ENCODE data around the gene PLSCR2.
"Not testable (repeated sequence)": the region's sequence is repeated elsewhere in the genome, so short reads cannot be mapped to it uniquely, and the experiment has no call there.

Gene PLSCR2

GRCh38 chr3:146476094-146476740 is 6.9 kb upstream of the PLSCR2 start:
- no peak for DNase-seq

- DNase-seq = not testable (repeated sequence)
Measured at GRCh38 chr3:146474976-146475375, 5.6 kb upstream of the PLSCR2 start.

- no peak for DNase-seq
Measured at GRCh38 chr3:146473726-146474125, 4.4 kb upstream of the PLSCR2 start.

GRCh38 chr3:146472611-146473010 is 3.2 kb upstream of the PLSCR2 start:
- DNase-seq = no peak

GRCh38 chr3:146471012-146471411 is 1.7 kb upstream of the PLSCR2 start:
- no peak for DNase-seq

GRCh38 chr3:146470425-146470990 is 1.1 kb upstream of the PLSCR2 start:
- no peak for DNase-seq

GRCh38 chr3:146468671-146469149 is 651 bp downstream of the PLSCR2 start:
- no peak for DNase-seq

GRCh38 chr3:146468234-146468633 is 1.1 kb downstream of the PLSCR2 start:
- DNase-seq = no peak

- no peak for DNase-seq
Measured at GRCh38 chr3:146466604-146467003, 2.8 kb downstream of the PLSCR2 start.

GRCh38 chr3:146465693-146466465 is 3.5 kb downstream of the PLSCR2 start:
- no peak for DNase-seq

GRCh38 chr3:146464783-146465182 is 4.6 kb downstream of the PLSCR2 start:
- no peak for DNase-seq

- DNase-seq = no peak
Measured at GRCh38 chr3:146464005-146464595, 5.3 kb downstream of the PLSCR2 start.

- DNase-seq = no peak
Measured at GRCh38 chr3:146454796-146455195, 14.6 kb downstream of the PLSCR2 start.

GRCh38 chr3:146449613-146450012 is 19.7 kb downstream of the PLSCR2 start:
- DNase-seq = no peak

- no peak for DNase-seq
Measured at GRCh38 chr3:146449076-146449475, 20.3 kb downstream of the PLSCR2 start.

GRCh38 chr3:146446026-146446425 is 23.3 kb downstream of the PLSCR2 start:
- DNase-seq = no peak

GRCh38 chr3:146440310-146440709 is 29.1 kb downstream of the PLSCR2 start:
- not testable (repeated sequence) for DNase-seq

- no peak for DNase-seq
Measured at GRCh38 chr3:146432066-146432465, 37.3 kb downstream of the PLSCR2 start.

GRCh38 chr3:146431240-146431639 is 38.1 kb downstream of the PLSCR2 start:
- no peak for DNase-seq

GRCh38 chr3:146425341-146425740 is 44.0 kb downstream of the PLSCR2 start:
- DNase-seq = no peak

- no peak for DNase-seq
Measured at GRCh38 chr3:146421819-146422759, 47.3 kb downstream of the PLSCR2 start.

GRCh38 chr3:146416366-146416765 is 53.0 kb downstream of the PLSCR2 start:
- no peak for DNase-seq
